Prostate gland (tissue), 2 donors: ENCODE measurements around the gene DHX58.

ENCODE experiments used
- CTCF ChIP-seq, 4 experiments: fragments of 200-600 bp in 2 of 4; fragments of 450-650 bp in 2 of 4; sonication (generic) in 2 of 4; IDR thresholded peaks; 1 replicate in 3 of 4; 2 replicates in 1 of 4; pipeline ENCODE4 v1.5.1; 2016 to 2019; ENCODE audit warnings: antibody characterized with exemption in 4 of 4, mild to moderate bottlenecking in 2 of 4, moderate library complexity in 2 of 4
- POLR2A ChIP-seq: fragments of 450-650 bp; IDR thresholded peaks from one replicate; pipeline ENCODE4 v1.6.1; 2016; ENCODE audit warnings: antibody characterized with exemption, mild to moderate bottlenecking
- POLR2AphosphoS5 ChIP-seq: sonication (generic); formaldehyde crosslinking; IDR thresholded peaks from one replicate; pipeline ENCODE4 v1.6.1; 2017; ENCODE audit warnings: antibody characterized with exemption

GRCh38 chr17:42060231-42060630, 52.3 kb downstream of the DHX58 start:
- TF ChIP-seq POLR2AphosphoS5 (no peak), POLR2A (no peak), CTCF (IDR thresholded peaks at IDR 0.05) (no peak)
